Endothelial cell of hepatic sinusoid (primary cell): ENCODE measurements around the gene CRYBB1.

Experiments
- in situ Hi-C: cut with HindIII; loops from 2 replicates; pipeline ENCODE4 v1.10.0; 2017; ENCODE audit warnings: low sequenced_read_pairs

Gene CRYBB1

GRCh38 chr22:26610072-26610958 is 7.5 kb downstream of the CRYBB1 start:
- in situ Hi-C loops = no loop called here

- in situ Hi-C loops = loop anchor here (10.0 kb wide), 1 partner anchor 104 kb away; no protein-coding TSS in a partner anchor
Measured at GRCh38 chr22:26609287-26609686, 8.5 kb downstream of the CRYBB1 start.

- in situ Hi-C loops = loop anchor here (10.0 kb wide), 1 partner anchor 103 kb away; no protein-coding TSS in a partner anchor
Measured at GRCh38 chr22:26608129-26608528, 9.7 kb downstream of the CRYBB1 start.

GRCh38 chr22:26606611-26607010 is 11.2 kb downstream of the CRYBB1 start:
- in situ Hi-C loops = loop anchor here (10.0 kb wide), 1 partner anchor 102 kb away; no protein-coding TSS in a partner anchor

DNA sequence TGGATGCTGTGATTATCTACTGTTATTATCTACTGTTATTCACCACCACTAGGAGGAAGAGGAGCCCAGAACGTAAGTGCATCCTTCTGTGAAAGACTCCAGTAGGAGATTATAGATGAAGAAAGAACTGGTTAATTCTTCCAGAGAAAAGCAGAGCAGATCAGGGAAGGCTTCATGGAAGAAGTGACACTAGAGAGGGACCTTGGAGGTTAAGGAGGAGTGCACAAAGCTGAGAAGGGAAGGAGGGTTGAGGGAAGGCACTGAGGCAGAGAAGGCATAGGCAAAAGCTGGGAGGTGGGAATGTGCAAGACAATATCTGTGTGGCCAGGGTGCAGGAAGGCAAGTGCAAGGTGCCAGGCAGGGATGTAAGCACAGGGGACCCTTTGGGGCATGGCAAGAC is 13.5 kb downstream of the CRYBB1 start:
- in situ Hi-C loops = loop anchor here (10.0 kb wide), 1 partner anchor 100 kb away; no protein-coding TSS in a partner anchor

- in situ Hi-C loops = loop anchor here (10.0 kb wide), 1 partner anchor 97 kb away; no protein-coding TSS in a partner anchor
Measured at GRCh38 chr22:26602127-26602526, 15.7 kb downstream of the CRYBB1 start.

DNA sequence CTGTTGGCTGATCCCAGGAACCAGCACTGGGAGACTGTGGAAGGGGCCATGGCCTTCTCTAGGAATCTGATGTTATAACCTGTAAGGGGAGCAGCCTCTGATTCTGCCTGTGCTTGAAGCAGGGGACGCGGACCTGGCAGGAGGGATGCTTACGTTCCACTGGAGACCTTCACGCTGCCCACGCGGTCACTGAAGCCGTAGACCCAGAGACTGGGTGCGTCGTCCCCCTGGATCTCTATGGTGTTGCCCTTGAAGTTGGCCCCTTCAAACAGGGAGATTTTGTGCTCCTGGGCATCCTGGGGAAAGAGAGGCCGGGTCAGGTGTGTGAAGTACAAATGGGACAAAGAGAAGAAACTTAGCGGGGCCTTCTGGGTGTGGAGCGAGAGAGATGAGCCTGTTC is 16.1 kb downstream of the CRYBB1 start:
- in situ Hi-C loops = loop anchor here (10.0 kb wide), 1 partner anchor 97 kb away; no protein-coding TSS in a partner anchor

GRCh38 chr22:26599505-26599904 is 18.3 kb downstream of the CRYBB1 start:
- in situ Hi-C loops = no loop called here

DNA sequence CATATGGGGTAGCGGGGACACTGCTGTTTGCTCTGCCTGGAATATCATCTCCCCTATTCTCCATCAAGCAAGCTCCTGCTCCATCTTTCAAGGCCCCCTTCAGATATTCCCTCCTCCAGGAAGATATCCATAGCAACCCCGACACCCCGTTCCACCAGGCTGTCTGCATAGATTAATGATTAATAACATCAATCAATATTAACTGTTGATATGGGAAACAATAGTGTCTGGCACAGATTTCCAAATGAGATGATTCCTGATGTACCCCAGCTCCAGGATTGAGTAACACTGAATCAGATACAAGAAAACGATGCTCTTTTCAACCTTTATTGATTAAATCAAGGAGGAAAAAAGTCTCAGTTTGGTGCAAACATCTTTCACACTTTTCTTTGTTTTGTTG is 20.3 kb downstream of the CRYBB1 start:
- in situ Hi-C loops = no loop called here

DNA sequence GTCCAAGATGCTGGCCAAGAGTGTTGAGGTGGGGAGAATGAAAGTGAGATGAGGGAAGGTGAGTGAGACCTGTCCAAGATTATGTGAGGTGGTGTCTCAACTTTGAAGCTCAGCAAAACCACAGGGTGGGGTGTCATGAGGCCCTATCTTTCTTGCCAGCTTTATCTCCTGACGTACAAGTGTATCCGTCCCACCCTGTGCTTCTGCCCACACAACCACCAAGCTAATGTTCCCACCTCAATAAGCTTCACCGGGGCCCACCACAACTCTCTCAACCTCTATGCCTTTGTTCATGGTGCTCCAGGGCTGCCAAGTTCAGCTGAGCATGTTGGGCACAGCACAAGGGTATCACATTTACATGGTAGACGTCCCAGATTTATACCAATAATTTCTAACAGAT is 20.8 kb downstream of the CRYBB1 start:
- in situ Hi-C loops = no loop called here

DNA sequence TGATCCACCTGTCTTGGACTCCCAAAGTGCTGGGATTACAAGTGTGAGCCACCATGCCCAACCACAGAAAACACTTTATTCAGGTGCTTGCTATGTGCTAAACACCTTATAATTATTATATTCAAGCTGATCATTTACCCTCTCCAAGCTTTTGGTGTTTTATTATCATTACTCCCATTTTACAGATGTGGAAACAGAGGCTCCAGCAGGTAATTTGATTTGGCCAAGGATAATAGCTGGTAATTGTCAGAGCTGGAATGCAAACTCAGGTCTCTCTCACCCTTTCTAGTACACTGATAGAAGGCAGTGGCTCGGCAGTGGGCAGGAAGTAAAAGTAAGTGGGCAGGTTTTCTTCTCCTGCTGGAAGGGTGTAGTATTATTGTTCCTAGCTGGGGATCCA is 24.1 kb downstream of the CRYBB1 start:
- in situ Hi-C loops = no loop called here

GRCh38 chr22:26592421-26592891 is 25.4 kb downstream of the CRYBB1 start:
- in situ Hi-C loops = no loop called here

GRCh38 chr22:26589845-26590736 is 27.7 kb downstream of the CRYBB1 start, which contains the start of gene TPST2:
TSS of gene TPST2 (minus strand) at chr22:26590132. CDS start at chr22:26541630, 48,502 bp downstream.
- in situ Hi-C loops = no loop called here

- in situ Hi-C loops = no loop called here
Measured at GRCh38 chr22:26589367-26589844, 28.4 kb downstream of the CRYBB1 start.

- in situ Hi-C loops = no loop called here
Measured at GRCh38 chr22:26588729-26589366, 29.0 kb downstream of the CRYBB1 start.

DNA sequence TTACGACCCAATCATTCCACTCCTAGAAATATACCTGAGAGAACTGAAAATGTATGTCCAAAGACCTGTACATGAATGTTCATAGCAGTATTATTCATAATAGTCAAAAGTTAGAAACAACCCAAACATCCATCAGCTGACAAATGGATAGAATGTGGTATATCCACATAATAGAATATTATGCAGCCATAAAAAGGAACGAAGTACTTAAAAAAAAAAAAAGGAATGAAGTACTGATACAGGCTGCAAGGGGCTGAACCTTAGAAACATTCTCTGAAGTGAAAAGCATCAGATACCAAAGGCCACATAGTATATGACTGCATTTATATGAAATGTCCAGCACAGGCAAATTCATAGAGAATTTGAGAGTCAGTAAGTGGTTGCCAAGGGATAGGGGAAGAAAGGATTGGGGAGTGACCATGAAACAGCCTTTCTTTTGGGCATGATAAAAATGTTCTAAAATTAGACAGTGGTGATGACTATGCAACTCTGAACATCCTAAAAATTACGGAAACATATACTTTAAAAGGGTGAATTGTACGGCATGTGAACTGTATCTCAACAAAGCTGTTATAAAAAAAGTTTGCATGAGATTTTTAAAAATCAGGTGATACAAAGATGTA is 29.7 kb downstream of the CRYBB1 start:
- in situ Hi-C loops = no loop called here

DNA sequence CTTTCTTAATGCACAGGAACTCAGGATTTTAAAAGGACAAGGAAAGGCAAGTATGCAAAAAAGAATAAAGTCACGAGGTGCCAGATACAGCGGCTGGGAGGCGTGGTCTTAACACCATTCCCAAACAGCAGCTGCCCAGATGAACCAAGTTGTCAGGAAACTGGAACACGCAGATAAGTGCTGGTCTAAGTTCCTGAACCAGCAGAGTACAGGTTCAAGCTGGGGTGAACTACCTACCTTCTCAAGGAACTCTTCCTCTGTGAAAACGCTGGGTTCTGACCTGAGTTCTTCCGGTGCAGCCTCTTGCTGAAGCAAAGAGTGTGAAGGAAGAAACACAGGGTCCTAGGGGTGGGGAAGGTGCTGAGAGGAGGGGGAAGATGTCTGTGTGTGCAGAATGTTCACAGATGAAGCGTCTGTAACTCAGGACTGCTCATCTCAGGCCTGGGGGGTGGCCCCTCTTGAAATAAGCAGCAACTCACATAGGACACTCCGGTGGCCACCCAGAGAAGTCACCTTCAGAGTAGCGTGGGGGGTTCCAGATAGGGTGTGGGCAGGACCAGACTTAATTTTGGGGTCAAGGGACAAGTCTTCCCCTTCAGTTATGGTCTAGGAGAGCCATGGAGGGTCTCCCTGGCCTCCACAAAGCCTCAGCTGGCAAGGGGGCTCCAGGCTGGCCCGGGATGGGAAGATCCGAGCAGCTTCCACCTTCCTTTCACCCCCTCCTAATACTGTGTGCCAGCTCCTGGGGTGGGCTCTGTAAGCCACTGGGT is 31.1 kb downstream of the CRYBB1 start:
- in situ Hi-C loops = no loop called here

DNA sequence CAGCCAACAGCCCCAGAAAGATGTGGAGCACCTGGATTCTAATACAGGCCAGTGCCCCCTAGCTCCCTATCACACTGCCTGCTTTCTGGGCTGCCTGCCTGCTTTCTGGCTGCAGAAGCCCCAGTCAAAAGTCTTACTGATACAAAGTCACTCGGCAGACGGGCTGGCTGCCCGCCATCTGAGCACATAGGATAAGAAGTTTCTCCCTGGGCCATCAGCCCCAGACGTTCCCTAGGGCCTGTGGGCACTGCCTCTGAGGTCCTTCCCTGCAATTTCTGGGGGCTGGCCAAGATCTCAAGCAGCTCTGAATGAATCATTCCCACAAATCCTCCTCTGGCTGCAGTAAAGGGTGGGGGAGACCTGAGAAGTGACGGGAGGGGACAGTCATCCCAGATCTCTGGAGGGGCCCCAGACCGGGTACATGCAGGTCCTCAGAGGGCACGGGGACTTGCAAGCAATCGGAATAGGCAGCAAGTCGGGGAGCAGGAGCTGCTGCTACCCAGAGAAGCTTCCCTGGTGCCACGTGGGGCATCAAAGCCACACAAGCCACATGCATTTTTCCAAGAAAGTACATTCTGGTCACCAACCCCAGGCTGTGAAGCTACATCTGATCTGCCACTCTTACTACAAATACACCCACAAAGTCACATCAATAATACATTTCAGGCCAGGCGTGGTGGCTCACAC is 32.6 kb downstream of the CRYBB1 start:
- in situ Hi-C loops = no loop called here

DNA sequence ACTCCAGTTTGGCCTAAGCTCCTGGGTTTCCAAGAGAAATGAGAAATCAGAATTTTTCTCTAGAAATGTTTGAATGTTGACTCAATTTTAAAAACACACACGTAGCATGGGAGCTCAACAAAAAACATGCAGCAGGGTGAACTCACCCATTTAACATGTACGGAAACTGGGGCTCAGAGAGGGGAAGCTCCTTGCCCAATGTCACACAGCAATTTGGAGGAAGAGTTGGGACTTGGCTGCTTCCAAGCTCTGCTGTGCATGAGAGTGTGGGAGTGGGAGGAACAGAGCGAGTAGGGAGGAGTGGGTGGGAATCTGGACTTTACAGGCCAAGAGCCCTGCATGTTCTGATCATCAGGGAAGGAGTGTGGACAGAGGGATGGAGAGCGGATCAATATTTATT is 33.8 kb downstream of the CRYBB1 start:
- in situ Hi-C loops = no loop called here
